HG03280 (cell line): ENCODE data around the gene ANGPTL2.
A peak's percentile ranks its signal among the peaks of the same experiment; 100 is the strongest.
"Not testable (repeated sequence)": the region's sequence is repeated elsewhere in the genome, so short reads cannot be mapped to it uniquely, and the experiment has no call there.

Source experiments
- ATAC-seq: cut with Tn5 transposase; IDR thresholded peaks from one replicate; pipeline ENCODE4 v1.9.1; 2021; ENCODE audit warnings: mild to moderate bottlenecking, moderate library complexity; ENCODE audit not compliant: unreplicated experiment

Gene ANGPTL2, protein sequence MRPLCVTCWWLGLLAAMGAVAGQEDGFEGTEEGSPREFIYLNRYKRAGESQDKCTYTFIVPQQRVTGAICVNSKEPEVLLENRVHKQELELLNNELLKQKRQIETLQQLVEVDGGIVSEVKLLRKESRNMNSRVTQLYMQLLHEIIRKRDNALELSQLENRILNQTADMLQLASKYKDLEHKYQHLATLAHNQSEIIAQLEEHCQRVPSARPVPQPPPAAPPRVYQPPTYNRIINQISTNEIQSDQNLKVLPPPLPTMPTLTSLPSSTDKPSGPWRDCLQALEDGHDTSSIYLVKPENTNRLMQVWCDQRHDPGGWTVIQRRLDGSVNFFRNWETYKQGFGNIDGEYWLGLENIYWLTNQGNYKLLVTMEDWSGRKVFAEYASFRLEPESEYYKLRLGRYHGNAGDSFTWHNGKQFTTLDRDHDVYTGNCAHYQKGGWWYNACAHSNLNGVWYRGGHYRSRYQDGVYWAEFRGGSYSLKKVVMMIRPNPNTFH

DNA sequence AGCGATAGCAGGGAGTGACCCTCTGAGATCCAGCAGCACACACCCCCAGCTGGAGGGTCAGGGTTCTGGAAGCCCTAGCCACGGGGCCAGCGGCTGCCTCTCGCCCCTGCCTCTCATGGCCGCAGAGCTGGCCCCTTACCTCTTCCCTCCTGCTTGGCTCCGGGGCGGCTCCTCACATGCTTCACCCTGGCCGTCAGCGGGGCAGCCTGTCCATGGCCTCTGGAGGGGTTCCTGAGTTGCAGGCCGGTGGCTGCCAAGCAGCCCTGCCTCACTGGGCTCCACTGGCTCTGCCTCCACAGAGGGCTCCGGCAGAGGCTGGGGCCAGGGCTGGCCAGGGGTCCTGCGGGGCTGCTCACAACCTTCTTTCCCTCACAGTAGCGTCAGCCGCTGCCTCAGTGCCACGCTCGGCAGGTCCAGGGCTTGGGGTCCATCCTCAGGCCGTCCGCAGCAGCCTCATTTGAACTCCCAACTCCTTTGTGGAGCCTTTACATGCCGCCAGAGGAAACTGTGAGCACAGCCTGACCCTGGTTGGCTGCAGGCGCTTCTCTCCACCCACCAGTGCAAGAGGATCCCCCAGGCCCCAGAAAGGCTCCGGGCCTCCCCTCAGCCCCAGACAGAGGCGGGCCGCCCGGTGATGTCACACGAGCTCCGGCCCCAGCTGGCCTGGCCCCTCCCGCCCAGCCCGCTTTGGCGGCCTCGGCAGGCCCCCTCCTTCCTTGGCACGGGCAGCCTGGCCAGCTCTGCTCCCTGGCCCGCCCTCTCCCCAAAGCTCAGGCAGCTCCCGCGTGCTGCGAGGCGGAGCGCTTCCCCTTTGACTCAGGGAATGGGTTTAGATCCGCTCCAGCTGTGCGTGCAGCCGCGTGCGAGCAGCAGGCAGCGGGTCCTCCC is at the start of gene ANGPTL2:
Gene ANGPTL2 (minus strand): TSS at position 460 of the 888 bp plus-strand sequence. CDS start 13,904 bp downstream, outside the sequence.
- no peak for ATAC-seq

DNA sequence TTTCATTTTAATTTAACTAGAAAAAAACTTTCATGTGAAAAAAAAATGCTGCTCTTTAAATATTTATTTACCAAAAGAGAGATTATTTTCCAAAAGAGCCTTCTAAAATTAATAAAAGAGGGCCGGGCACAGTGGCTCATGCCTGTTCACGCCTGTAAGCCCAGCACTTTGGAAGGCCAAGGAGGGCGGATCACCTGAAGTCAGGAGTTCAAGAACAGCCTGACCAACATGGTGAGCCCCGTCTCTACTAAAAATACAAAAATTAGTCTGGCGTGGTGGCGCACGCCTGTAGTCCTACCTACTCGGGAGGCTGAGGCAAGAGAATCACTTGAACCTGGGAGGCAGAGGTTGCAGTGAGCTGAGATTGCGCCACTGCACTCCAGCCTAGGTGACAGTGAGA is 48.9 kb upstream of the ANGPTL2 start:
- not testable (repeated sequence) for ATAC-seq

DNA sequence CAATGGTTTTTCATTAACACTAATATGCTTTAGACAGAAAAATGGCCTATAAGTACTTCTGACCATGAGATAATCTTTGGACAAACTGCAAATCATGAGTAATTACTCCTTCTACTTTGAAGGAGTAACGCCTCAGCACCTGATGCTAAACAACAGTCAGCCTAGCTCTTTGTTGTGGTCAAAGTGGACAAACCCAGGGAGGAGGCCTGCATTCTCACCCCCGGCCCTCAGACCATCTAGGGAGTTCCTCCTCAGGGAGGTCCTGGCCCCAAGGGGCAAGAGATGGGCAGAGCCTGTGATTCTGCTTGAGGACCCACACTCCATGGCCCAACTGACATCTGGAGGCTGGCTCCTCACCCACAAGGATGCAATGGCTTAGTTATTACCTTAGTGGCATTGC is 48.2 kb upstream of the ANGPTL2 start:
- no peak for ATAC-seq

- ATAC-seq: no peak
These were observed 47.7 kb upstream of the ANGPTL2 start for GRCh38 chr9:127170103-127170502.

- ATAC-seq: no peak
These were observed 47.1 kb upstream of the ANGPTL2 start for GRCh38 chr9:127169575-127169883.

- no peak for ATAC-seq
These were observed 46.5 kb upstream of the ANGPTL2 start for GRCh38 chr9:127168756-127169574.

GRCh38 chr9:127167560-127168326 is 45.3 kb upstream of the ANGPTL2 start:
- no peak for ATAC-seq

DNA sequence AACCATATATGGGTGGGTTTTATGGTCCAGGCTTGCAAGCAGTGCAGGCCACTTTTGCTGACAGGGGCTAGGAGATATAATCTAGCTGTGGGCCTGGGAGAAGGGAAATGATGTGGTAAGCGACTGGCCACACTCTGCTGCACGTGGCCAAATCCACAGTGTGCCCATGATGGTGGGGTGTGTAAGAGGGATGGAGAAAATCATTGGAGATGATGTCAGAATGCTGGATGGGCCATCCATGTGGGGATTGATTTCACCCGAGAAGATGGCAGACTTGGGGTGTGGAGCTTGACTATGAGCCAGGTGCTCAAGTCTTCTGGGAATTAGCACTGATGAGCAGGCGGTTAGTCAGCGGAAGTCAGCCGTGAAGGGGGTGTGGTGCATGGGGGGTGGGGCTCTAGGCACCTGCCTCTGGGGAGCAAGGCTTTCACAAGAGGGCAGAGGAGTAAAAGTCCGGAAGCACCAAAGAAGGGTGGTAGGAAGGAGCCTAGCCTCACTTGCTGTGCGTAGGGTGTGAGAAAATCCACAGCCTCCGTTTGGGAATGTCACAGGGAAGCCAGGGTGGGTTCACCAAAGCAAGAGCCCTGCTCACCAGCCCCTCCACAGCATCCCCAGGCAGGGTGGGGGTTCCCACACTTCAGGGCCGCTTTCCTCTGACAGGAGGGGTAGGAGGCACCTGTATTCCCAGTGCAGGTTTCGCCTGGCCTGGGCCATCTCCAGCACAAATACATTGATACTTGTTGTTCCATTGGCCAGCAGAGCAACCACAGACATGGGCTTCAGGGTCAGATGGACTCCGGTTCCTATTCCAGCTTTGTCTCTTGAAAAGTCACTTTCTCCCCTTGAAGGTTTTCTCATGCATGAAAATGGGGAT is 44.5 kb upstream of the ANGPTL2 start:
- peak; percentile 62 for ATAC-seq

DNA sequence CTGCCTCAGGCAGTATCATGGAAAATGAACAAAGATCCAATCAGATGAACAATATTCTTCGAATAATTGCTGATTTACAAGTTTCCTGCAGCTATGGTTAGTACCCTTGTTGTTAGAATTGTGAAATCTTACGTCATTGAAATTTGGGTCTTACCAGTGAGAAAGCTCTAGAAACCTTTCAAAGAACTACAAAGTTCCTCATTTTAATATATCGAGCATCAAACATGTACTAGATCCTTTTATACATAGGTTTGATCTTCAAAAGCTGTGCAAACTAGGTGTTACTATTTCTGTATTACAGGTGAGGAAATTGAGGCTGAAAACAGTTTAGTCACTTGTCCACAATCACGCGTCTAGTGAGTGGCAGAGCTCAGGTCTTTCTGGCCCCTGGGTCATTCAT is 43.7 kb upstream of the ANGPTL2 start:
- no peak for ATAC-seq

DNA sequence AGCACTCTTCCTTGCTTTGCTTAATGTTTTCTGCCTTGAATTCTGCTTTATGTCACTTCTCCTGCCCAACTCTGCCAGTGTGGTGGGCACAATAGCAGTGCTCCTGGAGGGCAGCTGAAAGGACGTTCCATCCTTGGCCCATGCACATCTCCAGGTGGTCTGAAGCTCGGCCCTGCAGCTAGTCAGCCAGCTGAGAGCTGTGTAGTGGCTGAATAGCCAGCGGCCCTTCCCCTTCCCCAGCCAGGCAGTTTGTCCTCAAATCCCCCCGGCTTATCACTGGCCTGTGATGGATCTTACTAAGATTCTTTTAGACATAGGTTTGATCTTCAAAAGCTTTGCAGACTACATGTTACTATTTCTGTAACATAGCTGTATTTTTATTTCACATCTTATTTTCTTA is 42.7 kb upstream of the ANGPTL2 start:
- no peak for ATAC-seq

DNA sequence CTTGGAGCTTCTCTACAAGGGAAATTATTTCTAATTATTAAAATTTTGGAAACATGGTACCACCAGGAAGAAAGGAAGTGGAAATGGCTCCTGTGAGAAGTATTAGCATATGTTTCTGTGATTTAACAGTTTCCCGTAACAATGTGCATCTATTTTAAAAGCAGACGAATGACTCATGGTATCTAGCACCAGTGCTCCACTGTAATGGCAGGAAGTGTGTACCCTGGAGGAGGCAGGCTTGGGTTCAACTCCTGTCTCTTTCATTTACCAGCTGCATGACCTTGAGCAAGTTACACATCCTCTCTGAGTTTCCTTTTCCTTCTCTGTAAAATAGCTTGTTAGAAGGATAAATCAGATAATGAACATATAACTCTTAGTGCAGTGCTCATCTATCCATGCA is 41.0 kb upstream of the ANGPTL2 start:
- no peak for ATAC-seq

- no peak for ATAC-seq
These were observed 40.5 kb upstream of the ANGPTL2 start for GRCh38 chr9:127162864-127163365.

GRCh38 chr9:127162046-127162863 is 39.8 kb upstream of the ANGPTL2 start:
- no peak for ATAC-seq

DNA sequence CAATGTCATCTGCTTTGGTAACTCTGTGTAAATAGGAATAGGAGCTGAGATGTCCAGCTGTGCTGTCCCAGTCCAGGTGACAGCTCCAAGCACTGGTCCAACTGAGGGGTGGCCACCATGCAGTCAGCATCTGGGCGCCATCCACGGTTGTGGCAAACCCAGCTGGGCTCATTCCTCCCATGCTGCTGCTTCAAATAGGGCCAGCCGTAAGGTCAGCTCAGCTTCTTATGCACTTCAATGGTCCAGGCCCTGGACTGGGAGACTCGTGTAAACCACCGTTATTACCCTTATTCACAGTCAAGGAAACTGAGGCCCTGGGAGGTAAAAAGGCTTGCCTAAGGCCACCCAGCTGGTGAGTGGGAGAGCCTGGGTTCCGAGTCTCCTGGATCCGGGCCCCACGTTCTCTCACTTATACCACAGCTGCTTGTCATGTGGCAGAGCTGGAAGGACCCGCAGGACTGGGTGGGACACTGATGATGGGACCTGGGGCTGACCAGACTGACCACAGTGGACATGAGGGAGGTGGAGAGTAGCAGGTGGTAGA is 38.7 kb upstream of the ANGPTL2 start:
- ATAC-seq: no peak

DNA sequence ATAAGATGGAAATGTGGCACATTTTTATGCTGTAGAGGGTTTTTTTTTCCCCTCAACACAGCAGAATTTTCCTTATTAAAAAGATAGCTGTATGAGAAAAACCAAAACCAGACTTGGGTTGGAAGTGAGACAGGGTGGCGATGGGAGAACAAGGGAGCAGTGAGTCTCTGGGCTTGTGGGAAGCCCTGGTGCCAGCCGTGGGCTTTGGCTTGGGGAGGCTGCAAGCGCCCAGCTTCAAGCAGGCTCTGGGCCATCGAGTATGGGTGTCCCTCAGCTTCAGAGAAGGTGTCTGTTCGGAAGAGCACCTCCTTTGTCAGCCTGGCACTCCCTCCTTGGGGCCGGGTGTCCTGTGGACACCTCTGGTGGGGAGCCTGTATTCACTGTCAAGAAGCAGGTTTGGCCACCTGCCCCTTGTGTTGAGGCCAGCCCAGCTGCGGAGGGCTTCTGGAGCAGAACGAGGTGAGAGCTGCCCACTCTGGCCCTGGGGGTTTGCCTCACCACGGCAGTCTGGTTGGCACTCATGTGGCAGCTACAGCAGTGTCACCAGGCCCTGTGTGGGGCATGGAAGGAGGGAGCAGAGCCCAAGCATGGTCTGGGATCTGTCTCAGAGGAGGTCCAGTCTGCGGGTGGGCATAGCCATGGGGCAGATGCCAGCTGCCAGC is 37.6 kb upstream of the ANGPTL2 start:
- ATAC-seq: no peak

GRCh38 chr9:127159325-127159801 is 36.9 kb upstream of the ANGPTL2 start:
- ATAC-seq: no peak

- no peak for ATAC-seq
These were observed 36.4 kb upstream of the ANGPTL2 start for GRCh38 chr9:127158786-127159324.
